CD4-positive, alpha-beta memory T cell (primary cell): ENCODE results near the gene GBX1. TPM values are rescaled to one million over a fixed set of nuclear protein-coding genes. Genes with fewer than 3 reads are reported as not detected.

Experiments used
- CTCF ChIA-PET: fragments of 350-600 bp; sonication (Branson Sonifier 250); formaldehyde crosslinking; loops from one replicate; lab custom pipeline; 2021; ENCODE audit warnings: inconsistent platforms; ENCODE audit not compliant: partially characterized antibody; lab: Charles Lee
- POLR2A ChIA-PET: fragments of 350-600 bp; sonication (Branson Sonifier 250); formaldehyde crosslinking; loops from one replicate; lab custom pipeline; 2021; ENCODE audit not compliant: partially characterized antibody; lab: Charles Lee
- DNase-seq, 5 donors: peaks; one replicate each; pipeline versions ENCODE4 v3.0.0 to v3.0.0-alpha.2; 2020 to 2022; ENCODE audit warnings: mixed read lengths in 1 of 5
- H3K27ac ChIP-seq: one replicate; pipeline ENCODE4 v1.7.0; 2013; ENCODE audit warnings: low read depth, low read length
- H3K27me3 ChIP-seq: 2 replicates; pipeline ENCODE4 v1.7.0; 2013; ENCODE audit warnings: mild to moderate bottlenecking, low read length, moderate library complexity; ENCODE audit not compliant: insufficient read depth
- H3K36me3 ChIP-seq: 2 replicates; pipeline ENCODE4 v1.7.0; 2013; ENCODE audit warnings: mild to moderate bottlenecking, low read length, moderate library complexity; ENCODE audit not compliant: insufficient read depth
- H3K4me1 ChIP-seq: 2 replicates; pipeline ENCODE4 v1.7.0; 2013; ENCODE audit warnings: mild to moderate bottlenecking, low read length, moderate library complexity; ENCODE audit not compliant: insufficient read depth
- H3K4me3 ChIP-seq, 2 donors: one replicate each; pipeline ENCODE4 v1.7.0; 2013; ENCODE audit warnings: low read length in 2 of 2, mild to moderate bottlenecking in 1 of 2
- H3K9me3 ChIP-seq, 2 donors: one replicate each; pipeline ENCODE4 v1.7.0; 2013; ENCODE audit warnings: low read length in 2 of 2, control low read depth in 1 of 2; ENCODE audit not compliant: control insufficient read depth in 1 of 2
- H3K27ac Mint-ChIP-seq, 7 donors: one replicate each; pipeline ENCODE4 v1.8.0; 2020 to 2021; ENCODE audit warnings: mixed read lengths in 7 of 7, mild to moderate bottlenecking in 6 of 7, inconsistent platforms in 3 of 7, moderate library complexity in 3 of 7
- H3K27me3 Mint-ChIP-seq, 2 donors: one replicate each; pipeline ENCODE4 v1.8.0; 2020 to 2021; ENCODE audit warnings: mixed read lengths in 2 of 2
- H3K36me3 Mint-ChIP-seq, 2 donors: one replicate each; pipeline ENCODE4 v1.8.0; 2020 to 2021; ENCODE audit warnings: mixed read lengths in 2 of 2, inconsistent platforms in 1 of 2, mild to moderate bottlenecking in 1 of 2
- H3K4me1 Mint-ChIP-seq, 4 donors: one replicate each; pipeline ENCODE4 v1.8.0; 2020 to 2021; ENCODE audit warnings: mixed read lengths in 4 of 4, mild to moderate bottlenecking in 1 of 4
- H3K4me3 Mint-ChIP-seq, 8 donors: one replicate each; pipeline ENCODE4 v1.8.0; 2020 to 2021; ENCODE audit warnings: mixed read lengths in 8 of 8, mild to moderate bottlenecking in 7 of 8, moderate library complexity in 6 of 8, inconsistent platforms in 3 of 8
- H3K9me3 Mint-ChIP-seq, 8 donors: one replicate each; pipeline ENCODE4 v1.8.0; 2020 to 2021; ENCODE audit warnings: mixed read lengths in 8 of 8, mild to moderate bottlenecking in 5 of 8, inconsistent platforms in 3 of 8, moderate library complexity in 1 of 8
- intact Hi-C: fragments of 100-400 bp; cut with micrococcal nuclease; formaldehyde crosslinking; loops from one replicate; pipeline ENCODE4 v1.15.1; 2023
- polyA plus RNA-seq, 2 donors: library from polyadenylated mRNA; unstranded; fragments of 300-500 nt; fragmentation: Illumina TruSeq; gene quantifications; one replicate each; pipeline ENCODE4 v1.2.3, GENCODE V29; 2021
- total RNA-seq, 2 experiments: library from RNA; stranded (reverse); gene quantifications; one replicate each; pipeline ENCODE4 v1.2.3, GENCODE V29; 2021

Gene GBX1
- total and polyA plus RNA-seq, 4 experiments from 2014 or later: not detected

- H3K27me3 Mint-ChIP-seq: no peaks in the 10 kb centered on the region
- Histone ChIP-seq H3K9me3 (no peaks in the 10 kb centered on the region), H3K4me3 (no peak overlapping the region), H3K27me3 (peaks cover 9% of the 10 kb centered on the region), H3K27ac (no peak overlapping the region), H3K36me3 (no peaks in the 10 kb centered on the region), H3K4me1 (peaks cover 21% of the 10 kb centered on the region)
- intact Hi-C loops: no loop called here
- no peak overlapping the region for H3K4me3 Mint-ChIP-seq
- no peak overlapping the region for H3K27ac Mint-ChIP-seq
- H3K4me1 Mint-ChIP-seq: peaks cover 3 to 17% (median 11%) of the 10 kb centered on the region in 4 donors
- CTCF ChIA-PET: interaction anchor here (1.1 kb wide), 1 partner anchor 11 kb away, joined by 3 read pairs; no protein-coding TSS in a partner anchor
- no peaks in the 10 kb centered on the region for H3K36me3 Mint-ChIP-seq
- H3K9me3 Mint-ChIP-seq: no peaks in the 10 kb centered on the region
- DNase-seq: no peak
- POLR2A ChIA-PET: no interaction called here
These were observed 28.3 kb upstream of the GBX1 start for GRCh38 chr7:151195616-151196450.

- intact Hi-C loops: no loop called here
- ChIA-PET POLR2A (no interaction called here), CTCF (interaction anchor here (0.8 kb wide), 1 partner anchor 50 kb away, joined by 3 read pairs; no protein-coding TSS in a partner anchor)
These were observed 26.7 kb upstream of the GBX1 start for GRCh38 chr7:151194188-151194587.

DNA sequence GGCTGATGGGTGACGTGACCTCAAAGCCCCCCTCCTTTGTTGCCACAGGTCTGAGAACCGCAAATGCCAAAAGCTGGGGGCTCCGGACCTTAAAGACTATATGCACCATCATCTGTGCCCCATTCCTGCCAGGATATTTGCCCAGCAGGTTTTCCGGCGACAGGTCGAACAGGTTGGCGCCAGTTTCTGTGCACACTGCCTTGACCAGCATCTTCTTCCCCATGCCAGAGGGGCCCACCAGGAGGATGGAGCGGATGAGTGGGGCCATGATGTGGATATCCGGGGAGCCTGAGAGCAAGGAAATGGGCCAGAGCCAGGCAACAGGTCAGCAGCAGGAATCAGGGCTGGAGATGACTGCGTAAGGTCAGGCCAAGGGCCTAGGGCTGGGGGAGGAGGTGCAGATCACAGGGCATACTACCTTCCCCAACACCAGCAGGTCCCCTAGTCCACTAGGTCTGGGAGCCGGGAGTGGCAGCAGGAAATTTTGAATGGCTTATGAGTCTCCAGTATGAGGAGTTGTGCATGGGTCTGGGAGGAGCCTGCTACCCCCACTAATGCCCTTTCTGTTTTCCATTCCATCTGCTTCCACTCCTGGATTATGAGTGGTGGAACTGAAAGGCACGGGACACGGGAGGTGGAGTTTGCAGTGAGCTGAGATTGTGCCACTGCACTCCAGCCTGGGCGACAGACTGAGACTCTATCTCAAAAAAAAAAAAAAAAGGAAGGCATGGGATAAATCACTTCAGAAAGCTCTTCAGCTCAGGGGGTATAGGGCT lies 25.9 kb upstream of the GBX1 start:
- H3K27me3 Mint-ChIP-seq: no peaks in the 10 kb centered on the region
- ChIA-PET POLR2A (no interaction called here), CTCF (interaction anchor here (1.2 kb wide), 1 partner anchor 51 kb away, joined by 3 read pairs; no protein-coding TSS in a partner anchor)
- Histone ChIP-seq H3K4me3 (no peak overlapping the region), H3K4me1 (peaks cover 21% of the 10 kb centered on the region), H3K27ac (no peak overlapping the region), H3K36me3 (no peaks in the 10 kb centered on the region), H3K9me3 (no peaks in the 10 kb centered on the region), H3K27me3 (peaks cover 9% of the 10 kb centered on the region)
- intact Hi-C loops: no loop called here
- no peaks in the 10 kb centered on the region for H3K36me3 Mint-ChIP-seq
- H3K27ac Mint-ChIP-seq: no peak overlapping the region
- H3K9me3 Mint-ChIP-seq: no peaks in the 10 kb centered on the region
- DNase-seq: no peak
- H3K4me3 Mint-ChIP-seq: peak overlapping the region in 1 of 8 donors; percentile 12
- H3K4me1 Mint-ChIP-seq: peaks cover 3 to 17% (median 11%) of the 10 kb centered on the region in 4 donors

More at GRCh38 chr7:151194188-151194587, 26.7 kb upstream of the GBX1 start:
- H3K4me1 Mint-ChIP-seq: peaks cover 3 to 17% (median 11%) of the 10 kb centered on the region in 4 donors
- H3K36me3 Mint-ChIP-seq: no peaks in the 10 kb centered on the region
- H3K27ac Mint-ChIP-seq: peak overlapping the region in 1 of 7 donors; percentile 62
- H3K27me3 ChIP-seq: peaks cover 9% of the 10 kb centered on the region
- H3K4me1 ChIP-seq: peaks cover 21% of the 10 kb centered on the region
- no peak overlapping the region for H3K4me3 ChIP-seq
- no peaks in the 10 kb centered on the region for H3K27me3 Mint-ChIP-seq
- no peaks in the 10 kb centered on the region for H3K9me3 ChIP-seq
- no peak overlapping the region for H3K4me3 Mint-ChIP-seq
- H3K9me3 Mint-ChIP-seq: no peaks in the 10 kb centered on the region
- no peaks in the 10 kb centered on the region for H3K36me3 ChIP-seq
- H3K27ac ChIP-seq: no peak overlapping the region
- no peak for DNase-seq

DNA sequence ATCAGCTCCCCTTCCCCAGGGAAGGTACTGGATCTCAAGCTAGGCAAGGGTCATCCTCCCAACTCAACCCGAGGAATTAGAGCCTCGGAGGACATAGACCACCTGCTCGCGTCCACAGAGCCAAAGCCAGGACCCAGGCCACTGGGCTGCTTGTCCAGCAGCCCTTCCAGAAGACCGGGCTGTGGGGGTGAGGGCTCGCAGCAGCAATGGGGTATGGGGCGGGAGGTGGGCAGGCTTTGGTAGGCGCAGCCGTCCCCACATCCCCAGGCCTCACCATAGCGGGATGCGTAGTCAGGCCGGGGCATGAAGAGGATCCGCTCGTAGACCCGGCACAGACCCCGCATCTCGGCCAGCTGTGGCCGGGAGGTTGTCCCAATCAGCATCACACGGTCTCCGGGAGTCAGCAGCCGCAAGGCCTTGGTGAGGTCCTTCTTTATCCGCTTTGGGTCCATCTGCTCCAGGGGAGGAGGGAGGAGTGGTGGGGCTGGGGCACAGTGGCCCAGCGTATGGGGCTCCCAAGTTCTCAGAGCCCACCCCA lies 24.6 kb upstream of the GBX1 start:
- POLR2A ChIA-PET: no interaction called here

DNA sequence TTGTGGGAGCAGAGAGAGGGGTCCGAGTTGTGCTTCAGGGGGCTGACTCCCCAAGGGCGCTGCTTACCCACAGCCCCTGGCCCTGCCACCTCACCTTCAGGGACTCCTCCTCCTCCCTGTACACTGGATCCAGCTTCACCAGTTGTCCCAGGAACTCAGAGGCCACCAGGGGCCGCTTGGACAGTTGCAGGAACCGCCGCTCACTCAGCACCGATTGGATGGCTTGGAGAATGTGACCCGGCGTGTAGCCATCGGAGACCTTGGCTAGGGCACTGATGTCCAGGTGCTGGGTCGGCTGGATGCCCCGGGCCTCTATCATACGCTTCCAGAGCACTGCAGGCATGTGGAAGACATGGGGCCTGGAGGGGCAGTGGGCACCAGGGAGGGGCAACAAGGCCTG lies 24.1 kb upstream of the GBX1 start:
- peaks cover 3 to 17% (median 11%) of the 10 kb centered on the region in 4 donors for H3K4me1 Mint-ChIP-seq
- Histone ChIP-seq H3K4me1 (peaks cover 21% of the 10 kb centered on the region), H3K9me3 (no peaks in the 10 kb centered on the region), H3K27me3 (peaks cover 9% of the 10 kb centered on the region), H3K27ac (no peak overlapping the region), H3K4me3 (no peak overlapping the region), H3K36me3 (no peaks in the 10 kb centered on the region)
- ChIA-PET POLR2A (no interaction called here), CTCF (interaction anchor here (1.1 kb wide), 1 partner anchor 67 kb away, joined by 4 read pairs; no protein-coding TSS in a partner anchor)
- no peaks in the 10 kb centered on the region for H3K27me3 Mint-ChIP-seq
- DNase-seq: no peak
- H3K27ac Mint-ChIP-seq: no peak overlapping the region
- intact Hi-C loops: no loop called here
- no peaks in the 10 kb centered on the region for H3K36me3 Mint-ChIP-seq
- no peak overlapping the region for H3K4me3 Mint-ChIP-seq
- no peaks in the 10 kb centered on the region for H3K9me3 Mint-ChIP-seq

More for the DNA sequence above, 24.6 kb upstream of the GBX1 start:
- H3K36me3 ChIP-seq: no peaks in the 10 kb centered on the region
- H3K9me3 ChIP-seq: no peaks in the 10 kb centered on the region
- DNase-seq: no peak
- peaks cover 9% of the 10 kb centered on the region for H3K27me3 ChIP-seq
- intact Hi-C loops: no loop called here
- Mint-ChIP-seq H3K4me1 (peaks cover 3 to 17% (median 11%) of the 10 kb centered on the region in 4 donors), H3K27me3 (no peaks in the 10 kb centered on the region), H3K9me3 (no peaks in the 10 kb centered on the region), H3K36me3 (no peaks in the 10 kb centered on the region), H3K4me3 (no peak overlapping the region), H3K27ac (no peak overlapping the region)
- CTCF ChIA-PET: interaction anchor here (1.1 kb wide), 1 partner anchor 68 kb away, joined by 4 read pairs; no protein-coding TSS in a partner anchor
- H3K27ac ChIP-seq: no peak overlapping the region
- H3K4me1 ChIP-seq: peaks cover 21% of the 10 kb centered on the region
- H3K4me3 ChIP-seq: no peak overlapping the region

DNA sequence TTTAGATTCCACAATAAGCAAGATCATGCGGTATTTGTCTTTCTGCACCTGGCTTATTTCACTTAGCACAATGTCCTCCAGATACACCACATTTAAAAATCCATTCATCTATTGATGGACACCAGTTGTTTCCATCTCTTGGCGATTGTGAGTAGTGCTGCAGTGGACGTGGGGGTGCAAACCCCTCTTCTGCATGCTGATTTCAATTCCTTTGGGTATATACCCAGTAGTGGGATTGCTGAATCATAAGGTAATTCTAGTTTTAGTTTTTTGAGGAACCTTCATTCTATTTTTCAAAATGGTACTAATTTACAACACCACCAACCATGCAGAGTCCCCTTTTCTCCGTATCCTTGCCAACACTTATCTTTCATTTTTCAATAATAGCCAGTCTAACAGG lies 21.5 kb upstream of the GBX1 start:
- peaks cover under 1 to 6% (median under 1%) of the 10 kb centered on the region in 4 donors for H3K4me1 Mint-ChIP-seq
- peaks cover 0 to 1% (median 0%) of the 10 kb centered on the region in 8 donors for H3K9me3 Mint-ChIP-seq
- ChIA-PET CTCF (no interaction called here), POLR2A (no interaction called here)
- Histone ChIP-seq H3K4me1 (peaks cover 3% of the 10 kb centered on the region), H3K27ac (no peak overlapping the region), H3K4me3 (no peak overlapping the region), H3K9me3 (no peaks in the 10 kb centered on the region), H3K36me3 (no peaks in the 10 kb centered on the region), H3K27me3 (no peaks in the 10 kb centered on the region)
- intact Hi-C loops: no loop called here
- DNase-seq: no peak
- no peak overlapping the region for H3K27ac Mint-ChIP-seq
- no peaks in the 10 kb centered on the region for H3K27me3 Mint-ChIP-seq
- no peaks in the 10 kb centered on the region for H3K36me3 Mint-ChIP-seq
- no peak overlapping the region for H3K4me3 Mint-ChIP-seq

DNA sequence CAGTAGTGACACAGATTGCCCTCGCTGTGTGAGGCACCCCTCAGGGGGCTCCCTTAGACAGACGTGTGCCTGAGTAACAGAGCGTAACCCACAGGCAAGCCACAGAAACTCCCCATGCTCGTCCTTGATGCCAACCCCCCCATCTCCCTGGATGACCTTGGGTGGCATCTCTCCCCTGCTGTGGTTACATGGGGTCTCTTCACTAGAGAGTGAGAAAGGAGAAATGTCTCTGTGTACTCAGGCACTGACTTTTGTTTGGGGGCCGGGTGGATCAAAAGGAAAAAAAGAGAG lies 20.7 kb upstream of the GBX1 start:
- no peaks in the 10 kb centered on the region for H3K27me3 Mint-ChIP-seq
- POLR2A ChIA-PET: no interaction called here
- H3K9me3 ChIP-seq: no peaks in the 10 kb centered on the region
- H3K4me1 ChIP-seq: no peaks in the 10 kb centered on the region
- CTCF ChIA-PET: no interaction called here
- no peaks in the 10 kb centered on the region for H3K36me3 Mint-ChIP-seq
- no peak overlapping the region for H3K4me3 ChIP-seq
- intact Hi-C loops: no loop called here
- H3K27me3 ChIP-seq: no peaks in the 10 kb centered on the region
- DNase-seq: no peak
- no peak overlapping the region for H3K27ac ChIP-seq
- peaks cover 0 to 1% (median 0%) of the 10 kb centered on the region in 8 donors for H3K9me3 Mint-ChIP-seq
- no peak overlapping the region for H3K27ac Mint-ChIP-seq
- no peaks in the 10 kb centered on the region for H3K4me1 Mint-ChIP-seq
- H3K4me3 Mint-ChIP-seq: no peak overlapping the region
- H3K36me3 ChIP-seq: no peaks in the 10 kb centered on the region
